Renal cortex interstitium (tissue), 11 donors: ENCODE data around the gene SYCP2L. TPM values are rescaled to one million over a fixed set of nuclear protein-coding genes. Genes with fewer than 3 reads are reported as not detected.
"Not testable (repeated sequence)": the region's sequence is repeated elsewhere in the genome, so short reads cannot be mapped to it uniquely, and the experiment has no call there.

Experiments
- DNase-seq, 11 donors: peaks; one replicate each; pipeline ENCODE4 v3.0.0-alpha.2; 2013; ENCODE audit warnings: low read depth in 9 of 11, low spot score in 4 of 11; ENCODE audit errors: extremely low read depth in 1 of 11
- polyA plus RNA-seq, 3 donors: library from polyadenylated mRNA; unstranded; fragments of 120-200 nt; gene quantifications; one replicate each; pipeline ENCODE4 v1.2.1, GENCODE V29; 2013; ENCODE audit not compliant: insufficient read length in 3 of 3

SYCP2L gene
- polyA plus RNA-seq, 3 donors: 3.4 to 6.1 (median 3.7) TPM

GRCh38 chr6:10989587-10989986 is 102.7 kb downstream of the SYCP2L start:
- no peak for DNase-seq

GRCh38 chr6:10991115-10991514 is 104.3 kb downstream of the SYCP2L start:
- DNase-seq: no peak

DNA sequence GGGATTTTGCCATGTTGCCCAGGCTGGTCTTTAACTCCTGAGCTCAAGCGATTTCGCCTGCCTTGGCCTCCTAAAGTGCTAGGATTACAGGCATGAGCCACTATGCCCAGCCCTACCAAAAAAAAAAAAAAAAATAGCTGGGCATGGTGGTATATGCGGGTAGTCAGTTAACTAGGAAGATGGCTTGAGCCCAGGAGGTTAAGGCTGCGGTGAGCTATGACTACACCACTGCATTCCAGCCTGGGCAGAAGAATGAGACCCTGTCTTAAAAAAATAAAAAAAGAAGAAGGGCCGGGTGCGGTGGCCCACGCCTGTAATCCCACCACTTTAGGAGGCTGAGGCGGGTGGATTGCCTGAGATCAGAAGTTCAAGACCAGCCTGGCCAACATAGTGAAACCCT is 107.0 kb downstream of the SYCP2L start:
- no peak for DNase-seq

DNA sequence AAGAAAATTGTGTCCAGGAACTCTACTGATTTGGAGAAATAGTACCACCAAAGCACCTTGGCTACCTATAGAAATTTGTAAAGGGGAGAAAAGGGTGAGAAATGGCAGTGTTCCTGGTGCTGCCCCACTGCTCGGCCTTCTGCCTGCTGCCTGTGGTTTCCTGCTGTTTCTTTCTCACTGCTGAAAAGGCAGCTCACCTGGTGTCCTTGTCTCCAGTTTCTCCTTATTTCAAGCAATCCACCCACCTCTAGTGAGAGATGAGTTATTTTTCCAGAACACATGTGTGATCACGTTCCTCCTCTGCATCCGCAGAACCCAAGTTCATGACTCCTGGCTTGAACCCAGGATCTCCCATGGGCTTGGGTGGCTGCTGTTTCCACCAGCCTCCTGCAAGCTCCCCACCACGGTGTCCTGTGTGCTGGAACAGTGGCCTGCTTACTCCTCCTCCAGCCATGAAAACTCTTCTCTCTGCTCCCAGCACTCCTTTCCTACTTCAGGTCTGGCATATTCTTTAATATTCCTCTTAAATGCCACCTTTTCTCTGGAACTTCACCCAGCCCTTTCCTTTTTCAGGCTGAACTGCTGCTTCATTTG is 108.4 kb downstream of the SYCP2L start:
- DNase-seq: no peak

GRCh38 chr6:10999994-11000393 is 113.1 kb downstream of the SYCP2L start:
- peak in 1 of 11 donors; percentile 4 for DNase-seq

GRCh38 chr6:11002176-11002575 is 115.3 kb downstream of the SYCP2L start:
- no peak for DNase-seq

- not testable (repeated sequence) for DNase-seq
These were observed 116.4 kb downstream of the SYCP2L start for GRCh38 chr6:11003297-11003696.

DNA sequence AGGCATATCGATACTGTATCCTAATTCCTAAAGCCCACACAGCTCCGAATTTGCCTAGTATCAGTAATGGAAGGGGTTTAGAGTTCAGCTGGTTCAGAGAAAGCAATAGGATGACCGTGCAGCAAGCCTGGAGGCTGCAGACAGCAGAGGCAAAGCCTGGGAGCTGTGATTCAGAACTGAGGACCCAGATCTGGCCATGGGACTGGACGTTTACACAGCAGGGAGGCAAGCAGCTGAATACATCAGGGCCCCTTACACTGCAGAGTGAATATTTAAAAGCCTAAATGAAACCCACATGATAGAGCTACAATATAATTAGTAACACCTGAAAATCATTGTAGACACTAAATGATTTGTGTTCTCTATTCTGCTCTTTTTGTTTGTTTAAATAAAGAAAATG is 119.2 kb downstream of the SYCP2L start:
- DNase-seq: no peak

DNA sequence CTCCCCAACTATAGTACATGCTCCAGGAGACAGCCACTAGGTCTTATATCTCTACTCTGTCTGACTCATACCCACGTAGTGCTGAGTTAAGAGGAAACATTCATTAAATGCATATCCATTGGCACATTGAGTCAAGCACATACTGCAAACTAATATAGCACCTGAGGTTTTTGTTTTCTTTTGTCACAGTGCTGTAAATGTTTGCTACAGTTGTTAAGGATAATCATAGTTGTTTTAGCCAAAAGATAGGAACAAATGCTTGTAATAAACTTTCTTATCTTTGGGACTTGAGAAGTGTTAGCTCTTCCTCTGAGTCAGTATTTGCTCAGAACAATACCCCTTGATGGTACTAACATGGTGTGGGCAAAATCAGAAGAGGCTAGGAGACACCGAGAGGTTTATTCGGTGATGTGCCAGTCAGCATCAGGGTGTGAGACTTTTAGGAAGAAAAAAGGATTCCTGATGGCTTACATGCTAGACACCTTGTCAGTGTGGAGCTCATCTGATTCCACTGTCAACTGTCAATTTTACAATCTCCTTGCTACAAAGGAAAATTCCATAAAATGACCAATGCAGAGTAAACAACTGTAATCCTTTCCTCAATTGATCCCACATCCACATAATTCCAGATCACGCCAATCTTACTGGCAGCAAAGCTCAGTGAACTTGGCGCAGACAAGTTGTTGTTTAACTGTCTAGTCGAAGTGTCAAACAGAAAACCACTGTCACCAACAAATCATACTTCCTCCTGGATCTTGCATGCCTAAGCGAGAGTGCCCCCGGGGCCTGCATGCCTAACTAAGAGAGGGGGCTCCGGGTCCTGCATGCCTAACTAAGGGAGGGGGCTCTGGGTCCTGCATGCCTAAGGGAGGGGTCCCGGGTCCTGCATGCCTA is 121.1 kb downstream of the SYCP2L start:
- DNase-seq: no peak

- no peak for DNase-seq
These were observed 122.0 kb downstream of the SYCP2L start for GRCh38 chr6:11008821-11009220.

DNA sequence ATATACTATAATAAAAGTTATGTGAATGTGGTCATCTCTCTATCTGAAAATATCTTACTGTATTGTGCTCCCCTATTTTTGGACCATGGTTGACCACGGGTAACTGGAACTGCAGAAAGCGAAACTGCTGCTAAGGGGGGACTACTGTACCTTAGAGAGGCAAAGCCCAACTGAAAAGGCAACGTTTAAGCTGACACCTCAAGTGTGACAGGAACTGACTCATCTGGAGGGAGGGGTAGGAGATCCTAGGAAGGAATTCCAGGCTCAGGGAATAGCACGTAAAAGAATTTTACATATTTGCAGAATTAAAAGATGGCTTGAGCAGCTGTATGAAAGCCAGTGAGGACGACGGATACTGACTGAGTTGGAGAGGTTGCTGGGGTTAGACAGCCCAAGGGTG is 122.5 kb downstream of the SYCP2L start:
- no peak for DNase-seq

GRCh38 chr6:11011787-11012234 is 125.0 kb downstream of the SYCP2L start:
- DNase-seq: peak in 10 of 11 donors; percentile 9 to 51 (median 29)

- no peak for DNase-seq
These were observed 125.5 kb downstream of the SYCP2L start for GRCh38 chr6:11012295-11012754.

DNA sequence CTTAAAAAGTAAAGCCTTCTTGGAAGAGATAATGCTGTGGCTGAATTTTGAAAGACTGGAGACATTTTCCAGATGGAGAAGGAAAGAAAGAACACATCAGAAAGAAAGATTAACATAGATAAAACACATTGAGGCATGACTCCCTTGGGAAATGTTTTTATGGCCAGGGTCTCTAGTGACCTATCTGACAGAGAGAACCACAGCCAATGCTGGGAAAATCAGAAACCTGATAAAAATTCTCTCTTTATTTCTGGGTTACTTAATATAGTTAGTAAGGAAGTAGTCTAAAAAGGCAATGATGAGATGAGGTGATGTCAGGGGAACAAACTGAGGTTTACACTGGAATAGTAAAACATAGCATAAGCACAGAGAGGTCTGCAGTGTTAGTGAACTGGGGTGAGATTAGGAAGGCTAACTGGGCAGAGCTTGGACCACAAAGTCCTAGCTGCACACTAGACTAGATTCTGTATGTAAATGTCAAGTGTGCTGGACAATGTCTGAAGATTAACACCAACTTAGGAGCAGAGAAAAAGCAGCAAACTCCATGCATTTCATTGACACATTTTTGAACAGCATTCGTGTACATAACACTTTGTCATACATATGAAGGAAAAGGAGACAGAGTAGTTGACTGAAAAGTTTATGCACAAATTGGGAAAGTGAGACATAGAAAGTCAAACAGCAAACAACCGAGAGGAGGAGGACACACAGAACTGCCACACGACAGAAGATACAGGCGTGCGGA is 126.3 kb downstream of the SYCP2L start:
- DNase-seq: no peak

DNA sequence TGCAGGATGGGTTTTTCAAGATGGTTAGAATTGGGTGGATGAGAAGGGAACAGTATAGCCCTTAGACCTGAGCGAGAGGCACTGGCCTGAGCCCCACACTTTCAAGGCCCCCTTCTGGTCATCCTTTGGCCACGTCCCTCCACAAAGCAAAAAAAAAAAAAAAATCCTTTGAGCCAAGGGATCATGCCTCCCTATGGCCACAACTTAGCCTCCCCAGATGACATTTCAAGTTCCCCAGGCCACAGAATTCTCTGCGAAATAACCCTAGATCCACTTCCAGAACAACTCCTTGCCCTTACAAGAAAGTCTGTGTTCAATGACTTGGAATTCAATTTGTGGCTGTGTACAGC is 126.8 kb downstream of the SYCP2L start:
- DNase-seq: no peak

GRCh38 chr6:11015102-11015501 is 128.2 kb downstream of the SYCP2L start:
- DNase-seq: no peak

DNA sequence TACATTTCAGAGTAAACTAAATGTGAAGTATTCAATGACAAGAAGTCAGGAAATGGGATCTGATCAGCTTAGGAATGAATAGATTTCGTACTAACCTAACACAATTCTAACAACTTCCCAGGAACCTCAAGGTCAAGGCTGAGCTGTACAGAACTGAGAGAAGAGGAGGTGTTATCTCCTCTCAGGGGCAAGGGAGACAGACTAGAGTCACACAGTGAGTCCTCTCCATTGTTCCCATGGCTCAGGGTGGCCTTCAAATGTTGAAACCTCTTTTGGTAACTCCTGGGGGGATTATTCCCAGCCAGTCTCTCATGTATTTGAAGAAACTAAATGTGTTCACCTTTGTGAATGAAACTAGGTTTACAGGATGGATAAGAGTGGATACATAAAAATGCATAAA is 129.6 kb downstream of the SYCP2L start:
- DNase-seq: no peak

- no peak for DNase-seq
These were observed 130.2 kb downstream of the SYCP2L start for GRCh38 chr6:11017090-11017489.

DNA sequence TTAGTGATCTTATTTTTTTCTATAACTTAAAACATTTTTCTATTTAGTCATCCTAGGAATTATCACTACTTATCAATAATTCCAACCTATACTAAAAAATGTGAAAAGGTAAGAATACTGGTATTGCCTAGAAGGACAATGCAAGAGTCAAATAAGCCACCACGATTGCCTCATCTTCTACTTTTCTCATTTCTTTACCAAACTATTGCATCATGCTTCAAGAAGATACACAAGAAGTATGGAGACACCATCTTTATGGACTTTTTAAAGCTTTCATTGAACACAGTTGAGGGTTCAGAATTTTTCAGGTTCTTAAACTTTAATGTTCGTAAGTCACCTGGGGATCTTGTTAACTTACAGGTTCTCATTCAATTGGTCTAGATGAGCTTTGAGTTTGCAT is 131.4 kb downstream of the SYCP2L start:
- DNase-seq: no peak

DNA sequence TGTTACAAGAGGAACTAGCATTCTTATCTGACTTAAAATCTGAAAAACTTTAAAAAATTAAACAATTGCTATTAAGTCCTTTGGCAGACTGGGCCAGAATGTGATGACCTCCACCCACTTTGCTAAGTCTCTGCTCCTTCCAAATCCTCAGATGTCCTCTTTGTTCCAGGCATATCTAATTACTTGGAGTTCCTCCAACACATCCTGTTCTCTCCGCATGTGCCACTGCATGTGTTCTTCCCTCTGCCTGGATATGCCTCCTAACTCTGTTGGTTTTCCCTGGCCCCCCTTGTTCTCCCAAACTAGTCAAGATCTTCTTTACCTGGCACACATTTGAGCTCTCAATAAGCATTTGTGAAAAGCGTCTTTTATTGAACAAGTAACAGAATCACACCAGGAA is 134.2 kb downstream of the SYCP2L start:
- no peak for DNase-seq
